GM19438 (cell line): Measurements from ENCODE around the gene CD58.
"Not testable (repeated sequence)": the region's sequence is repeated elsewhere in the genome, so short reads cannot be mapped to it uniquely, and the experiment has no call there.

ENCODE experiments used
- ATAC-seq: cut with Tn5 transposase; IDR thresholded peaks from one replicate; pipeline ENCODE4 v1.9.1; 2021; ENCODE audit warnings: low read depth; ENCODE audit not compliant: unreplicated experiment

Gene CD58

DNA sequence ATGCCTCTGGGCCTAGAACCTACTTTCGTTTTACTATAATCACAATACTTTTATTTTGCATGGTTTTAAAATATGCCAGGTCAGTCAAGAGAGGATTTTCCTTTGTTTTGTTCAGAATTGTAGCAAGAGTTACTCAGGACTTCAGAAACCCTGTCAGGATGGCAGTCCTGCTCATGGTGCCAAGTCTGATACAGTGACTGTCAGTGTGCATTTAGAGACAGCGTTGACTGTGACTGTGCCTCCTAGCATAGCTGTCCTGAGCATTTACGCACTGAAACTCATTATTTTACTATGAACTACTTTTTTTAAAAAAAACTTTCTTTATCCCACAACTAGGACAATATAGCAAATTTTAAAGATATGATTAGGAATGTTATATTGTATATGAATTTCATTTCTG is 23.2 kb upstream of the CD58 start:
- not testable (repeated sequence) for ATAC-seq

DNA sequence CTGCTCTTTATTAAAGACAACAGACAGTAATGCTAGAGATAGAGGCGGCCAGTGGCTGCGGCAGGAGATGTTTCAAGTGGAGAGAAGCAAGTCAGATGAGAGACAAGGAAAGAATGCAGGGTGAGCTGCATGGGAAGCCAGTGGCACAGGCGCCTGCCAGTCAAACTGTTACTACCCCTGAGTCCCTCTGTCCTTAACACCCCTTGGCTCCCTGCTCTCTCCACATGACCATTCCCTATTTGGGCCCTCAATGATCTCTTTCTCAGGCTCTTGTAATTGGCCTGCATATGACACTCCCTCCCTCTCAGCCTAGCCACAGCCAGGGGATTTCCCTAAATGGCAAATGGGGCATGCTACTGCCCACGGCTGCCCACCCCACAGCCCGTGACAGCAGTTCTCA is 22.6 kb upstream of the CD58 start:
- ATAC-seq: not testable (repeated sequence)

DNA sequence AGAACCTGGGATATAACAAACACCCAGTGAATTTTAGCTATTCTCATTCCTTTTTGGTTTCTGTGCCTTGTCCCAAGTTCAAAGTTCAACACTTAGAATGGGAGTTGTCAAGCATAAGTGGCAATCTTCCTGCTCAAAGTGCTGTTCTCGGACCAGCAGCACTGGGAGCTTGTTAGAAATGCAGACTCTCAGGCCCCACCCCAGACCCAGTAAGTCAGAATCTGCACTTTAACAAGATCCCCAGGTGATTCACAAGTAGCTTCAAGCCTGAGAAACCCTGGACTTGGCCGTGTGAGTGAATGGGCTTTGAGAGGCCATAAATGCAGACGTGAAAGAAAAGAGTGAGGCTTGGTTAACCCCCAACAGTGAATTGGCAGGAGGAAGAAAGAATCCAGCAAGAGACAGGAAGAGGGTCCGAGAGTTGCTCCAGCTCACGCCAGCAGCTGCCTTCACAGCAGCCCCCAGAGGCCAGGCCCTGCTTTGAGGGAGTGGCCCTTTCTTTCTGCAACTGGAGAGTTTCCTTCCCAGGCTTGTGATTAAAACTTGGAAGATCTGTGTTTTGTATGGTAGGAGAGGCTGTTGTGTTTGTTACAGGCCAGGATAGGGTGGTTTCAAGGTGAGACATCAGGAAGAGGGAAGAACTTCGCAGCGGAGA is 21.3 kb upstream of the CD58 start:
- ATAC-seq: not testable (repeated sequence)

GRCh38 chr1:116591006-116591950 is 20.5 kb upstream of the CD58 start:
- not testable (repeated sequence) for ATAC-seq

DNA sequence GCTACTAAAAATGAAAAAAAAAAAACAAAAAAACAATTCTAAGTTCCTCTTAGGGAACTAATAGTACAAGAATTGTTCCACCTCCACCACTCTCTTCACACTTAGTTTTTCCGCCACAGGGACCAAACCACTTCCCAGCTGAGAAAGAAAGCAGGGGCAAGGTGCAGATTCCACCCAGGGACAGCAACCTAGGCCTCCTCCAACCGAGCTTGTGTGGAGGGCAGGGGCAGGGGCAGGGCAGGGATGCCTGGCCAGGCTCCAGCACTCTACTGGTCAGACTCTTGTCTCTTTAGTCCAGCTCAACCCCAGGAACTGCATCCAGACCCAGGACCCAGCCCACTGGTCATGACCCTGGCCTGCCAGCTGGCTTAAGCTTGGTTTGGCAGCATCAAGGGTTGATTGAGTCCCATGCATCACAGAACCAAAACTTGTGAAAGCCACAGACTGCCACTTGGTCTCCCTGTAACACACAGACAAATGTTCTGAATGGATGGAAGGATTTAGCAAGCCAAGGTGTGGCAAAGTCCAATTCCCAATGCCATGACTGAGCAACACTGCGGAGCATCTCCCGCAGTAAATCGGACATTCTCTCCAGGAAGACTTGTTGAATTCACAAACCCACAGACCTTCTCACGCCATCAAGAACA is 19.7 kb upstream of the CD58 start:
- not testable (repeated sequence) for ATAC-seq

- ATAC-seq: not testable (repeated sequence)
Measured at GRCh38 chr1:116589101-116589735, 18.4 kb upstream of the CD58 start.

- ATAC-seq: no peak
Measured at GRCh38 chr1:116587501-116588227, 16.8 kb upstream of the CD58 start.

DNA sequence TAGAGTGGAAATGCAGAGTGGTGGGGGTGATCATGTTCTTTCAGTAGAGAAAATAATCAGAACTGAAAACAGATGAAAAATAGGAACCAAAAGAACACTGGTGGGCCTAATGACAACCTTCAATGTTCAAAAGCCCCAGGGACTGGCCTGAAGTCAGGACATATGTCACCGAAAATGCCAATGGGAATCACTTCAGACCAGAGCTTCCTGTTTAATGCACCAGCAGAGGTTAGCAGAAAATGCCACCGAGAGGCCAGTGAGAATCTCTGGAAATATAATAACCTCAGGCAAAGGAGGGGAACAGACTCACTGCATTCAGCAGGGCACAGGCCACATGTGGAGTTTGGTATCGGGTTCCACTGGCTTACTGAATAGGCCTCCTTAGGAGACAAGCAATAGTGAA is 15.9 kb upstream of the CD58 start:
- ATAC-seq: peak; percentile 80

GRCh38 chr1:116585886-116586285 is 15.1 kb upstream of the CD58 start:
- ATAC-seq: no peak

DNA sequence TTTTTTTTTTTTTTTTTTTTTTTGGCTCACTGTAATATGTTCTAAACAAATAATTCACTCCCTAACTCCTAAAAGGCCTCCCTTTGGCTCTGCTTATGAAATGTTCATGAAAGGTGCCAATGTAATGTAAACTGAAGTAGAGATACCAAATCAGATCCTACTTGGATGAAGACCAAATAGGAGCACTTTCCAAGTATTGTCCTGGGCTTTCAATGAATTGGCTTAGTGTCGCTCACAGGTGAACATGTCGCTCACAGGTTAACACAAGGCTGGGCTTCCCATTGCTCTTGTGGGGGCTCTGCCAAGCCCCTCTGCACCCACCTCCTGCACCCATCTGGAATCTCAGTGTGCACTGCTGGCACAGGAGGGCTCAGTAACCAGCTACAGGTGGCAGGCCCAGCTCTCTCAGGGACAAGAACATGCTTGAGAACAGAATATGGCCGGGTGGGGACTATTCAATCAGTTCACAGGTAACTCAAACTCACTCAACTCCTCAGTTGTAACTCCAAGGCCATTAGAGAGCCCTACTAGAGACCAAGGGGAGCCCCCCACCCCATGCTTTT is 10.6 kb upstream of the CD58 start:
- no peak for ATAC-seq

DNA sequence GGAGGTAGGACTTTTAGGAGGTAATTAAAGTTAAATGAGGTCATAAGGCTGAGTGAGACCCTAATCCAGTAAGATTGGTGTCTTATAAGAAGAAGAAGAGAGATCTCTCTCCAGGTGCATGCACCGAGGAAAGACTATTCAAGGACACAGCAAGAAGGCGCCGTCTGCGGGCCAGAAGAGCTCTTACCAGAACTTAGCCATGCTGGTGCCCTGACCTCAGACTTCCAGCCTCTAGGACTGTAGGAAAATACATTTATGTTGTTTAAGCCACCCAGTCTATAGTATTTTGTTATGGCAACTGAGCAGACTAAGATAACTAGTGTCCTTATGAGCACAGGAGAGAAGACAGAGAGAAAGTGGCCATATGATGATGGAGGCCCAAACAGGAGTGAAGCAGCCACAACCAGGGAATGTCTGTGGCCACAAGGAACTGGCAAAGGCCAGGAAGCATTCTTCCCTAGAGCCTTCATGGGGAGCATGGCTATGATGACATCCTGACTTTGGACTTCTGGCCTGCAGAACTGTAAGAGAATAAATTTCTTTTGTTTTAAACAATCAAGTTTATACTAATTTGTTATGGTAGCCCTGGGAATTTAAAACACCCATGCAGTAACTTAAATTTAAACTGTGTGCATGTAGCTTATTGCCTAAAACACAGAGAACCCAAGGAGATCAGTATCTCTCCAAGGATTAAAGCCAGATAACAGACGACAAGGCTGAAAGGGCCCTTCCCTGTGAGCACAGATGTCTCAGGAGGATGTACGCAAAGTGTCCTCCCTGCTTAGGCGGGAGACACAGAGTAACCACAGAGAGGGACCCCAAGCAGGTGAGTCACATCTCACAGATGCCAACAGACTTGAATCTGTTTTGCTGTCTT is 9.9 kb upstream of the CD58 start:
- no peak for ATAC-seq

GRCh38 chr1:116579259-116579875 is 8.5 kb upstream of the CD58 start:
- ATAC-seq: no peak

DNA sequence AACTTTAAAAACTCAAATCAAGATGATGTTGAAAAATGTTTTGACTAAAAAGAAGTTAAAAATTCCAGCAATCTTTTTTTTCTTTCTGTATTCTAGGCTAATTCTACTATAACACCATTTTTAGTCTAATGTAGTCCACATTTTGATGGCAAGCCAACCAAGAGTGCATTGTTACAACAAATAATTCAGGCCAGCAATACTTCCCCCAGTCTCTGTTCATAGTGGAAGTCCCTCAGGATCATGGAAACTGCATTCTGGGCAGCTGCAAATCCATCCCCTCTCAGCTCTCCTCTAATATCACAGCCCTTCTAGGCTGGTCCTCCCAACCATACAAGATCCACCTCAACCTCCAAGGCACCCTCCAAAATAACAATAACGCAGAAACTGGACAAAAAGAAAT is 7.8 kb upstream of the CD58 start:
- ATAC-seq: no peak

DNA sequence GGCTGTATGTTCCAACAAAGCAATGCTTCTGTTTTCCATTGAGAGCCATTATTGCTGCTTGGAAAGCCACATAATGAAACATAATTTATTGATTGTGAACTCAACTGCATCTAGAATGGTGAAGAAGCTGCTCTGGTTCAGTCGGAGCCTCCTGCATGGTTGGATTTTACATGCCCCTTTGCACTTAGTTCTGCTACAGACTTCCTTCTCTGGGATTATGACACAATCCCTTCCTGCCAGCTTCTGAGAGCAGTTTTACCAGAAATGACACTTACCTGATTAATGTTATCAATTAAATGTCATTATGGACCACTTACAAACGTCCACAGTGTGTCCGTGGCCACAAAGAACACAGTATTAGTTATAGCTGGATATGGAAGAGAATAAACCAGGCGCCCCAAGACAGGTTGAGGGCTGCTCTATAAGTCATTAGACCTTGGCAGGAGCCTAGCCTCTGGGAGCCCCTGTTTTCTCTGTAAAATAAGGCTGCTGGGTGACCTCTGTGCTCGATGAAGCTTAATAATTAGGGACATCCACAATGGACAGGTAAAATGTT is 7.0 kb upstream of the CD58 start:
- no peak for ATAC-seq

DNA sequence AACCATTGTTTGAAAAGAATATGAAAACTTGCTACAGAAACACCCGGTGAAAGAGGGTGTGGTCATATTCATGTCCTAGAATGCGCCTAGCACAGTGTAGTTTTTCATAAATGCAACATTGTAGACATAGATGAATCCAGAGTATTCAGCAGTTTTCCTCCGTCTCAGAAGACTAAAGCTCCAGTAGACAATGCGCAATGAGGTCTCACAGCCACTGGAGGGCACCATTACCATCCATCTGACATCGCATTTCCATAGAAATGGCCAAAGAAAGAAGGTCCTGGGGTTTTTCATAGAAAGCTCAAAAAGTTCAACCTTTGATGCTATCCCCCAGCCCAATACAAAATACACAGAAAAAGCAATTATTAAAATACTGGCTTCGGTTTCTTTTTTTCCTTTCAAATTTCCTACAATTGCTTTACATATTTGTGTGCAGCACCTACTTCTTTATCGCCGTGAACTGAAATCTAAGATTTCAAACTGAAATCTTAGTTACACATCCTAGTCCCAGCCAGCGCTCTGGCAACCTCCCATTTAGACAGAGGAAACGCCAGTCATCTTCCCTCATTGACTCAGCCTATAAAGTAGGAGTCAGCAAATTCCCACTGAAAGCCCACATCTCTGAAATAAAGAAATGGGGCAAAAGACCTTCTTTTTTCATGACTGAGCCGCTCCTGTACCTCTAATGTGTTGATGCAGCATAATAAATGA is 3.9 kb upstream of the CD58 start:
- no peak for ATAC-seq

- ATAC-seq: no peak
Measured at GRCh38 chr1:116573431-116574095, 2.7 kb upstream of the CD58 start.

GRCh38 chr1:116572771-116573430 is 2.1 kb upstream of the CD58 start:
- no peak for ATAC-seq
